HUDEP-2 (cell line): ENCODE data around the gene C14orf119.
"Not testable (repeated sequence)": the region's sequence is repeated elsewhere in the genome, so short reads cannot be mapped to it uniquely, and the experiment has no call there.

ENCODE experiments used
- DNase-seq, 76 experiments: peaks; one replicate each; lab custom pipeline; 2025; ENCODE audit not compliant: unreplicated experiment in 76 of 76; lab: John Stamatoyannopoulos, UW

Gene C14orf119

DNA sequence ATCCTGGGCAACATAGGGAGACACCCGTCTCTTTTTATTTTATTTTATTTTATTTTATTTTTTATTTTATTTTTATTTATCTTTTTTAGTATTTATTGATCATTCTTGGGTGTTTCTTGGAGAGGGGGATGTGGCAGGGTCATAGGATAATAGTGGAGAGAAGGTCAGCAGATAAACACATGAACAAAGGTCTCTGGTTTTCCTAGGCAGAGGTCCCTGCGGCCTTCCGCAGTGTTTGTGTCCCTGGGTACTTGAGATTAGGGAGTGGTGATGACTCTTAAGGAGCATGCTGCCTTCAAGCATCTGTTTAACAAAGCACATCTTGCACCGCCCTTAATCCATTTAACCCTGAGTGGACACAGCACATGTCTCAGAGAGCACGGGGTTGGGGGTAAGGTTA, 12.3 kb downstream of the C14orf119 start:
- not testable (repeated sequence) for DNase-seq

DNA sequence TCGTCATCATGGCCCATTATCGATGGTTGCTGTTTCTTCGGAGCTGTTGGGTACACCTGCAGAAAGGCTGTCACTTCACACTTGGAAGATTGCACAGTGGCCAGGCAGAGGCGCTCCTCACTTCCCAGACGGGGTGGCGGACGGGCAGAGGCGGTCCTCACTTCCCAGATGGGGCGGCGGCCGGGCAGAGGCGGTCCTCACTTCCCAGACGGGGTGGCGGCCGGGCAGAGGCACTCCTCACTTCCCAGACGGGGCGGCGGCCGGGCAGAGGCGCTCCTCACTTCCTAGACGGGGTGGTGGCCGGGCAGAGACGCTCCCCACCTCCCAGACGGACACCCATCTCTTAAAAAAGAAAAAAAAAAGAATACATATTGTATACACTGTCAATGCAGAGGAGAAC, 12.9 kb downstream of the C14orf119 start:
- not testable (repeated sequence) for DNase-seq

DNA sequence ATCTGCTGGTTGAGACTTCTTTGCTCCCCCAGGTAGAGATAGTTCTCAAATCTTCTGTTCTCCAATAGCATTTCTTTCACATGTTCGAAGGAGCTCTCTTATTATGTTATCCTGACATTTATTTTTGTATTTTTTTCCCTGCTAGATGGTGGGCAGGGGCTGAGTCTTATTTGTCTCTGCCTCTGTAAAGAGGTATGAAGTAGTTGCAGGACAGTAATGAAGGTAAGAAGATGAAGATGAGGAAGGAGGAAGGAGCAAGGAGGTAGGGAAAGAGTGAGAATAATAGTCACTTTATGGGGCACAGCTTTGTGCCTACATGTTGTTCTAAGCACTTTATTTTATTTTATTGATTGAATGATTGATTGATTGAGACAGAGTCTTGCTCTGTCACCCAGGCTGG, 14.5 kb downstream of the C14orf119 start:
- DNase-seq = no peak

GRCh38 chr14:23110579-23111365, 15.5 kb downstream of the C14orf119 start:
- DNase-seq = peak in 26 of 76 experiments; percentile 11 to 70 (median 29)

- peak in 75 of 76 experiments; percentile 28 to 99 (median 97) for DNase-seq
Observed at GRCh38 chr14:23112359-23113178, 17.3 kb downstream of the C14orf119 start.

- DNase-seq = no peak
Observed at GRCh38 chr14:23113431-23114119, 18.3 kb downstream of the C14orf119 start.

GRCh38 chr14:23114120-23114458, 18.8 kb downstream of the C14orf119 start:
- DNase-seq = peak in 2 of 76 experiments; percentile 24 to 27

DNA sequence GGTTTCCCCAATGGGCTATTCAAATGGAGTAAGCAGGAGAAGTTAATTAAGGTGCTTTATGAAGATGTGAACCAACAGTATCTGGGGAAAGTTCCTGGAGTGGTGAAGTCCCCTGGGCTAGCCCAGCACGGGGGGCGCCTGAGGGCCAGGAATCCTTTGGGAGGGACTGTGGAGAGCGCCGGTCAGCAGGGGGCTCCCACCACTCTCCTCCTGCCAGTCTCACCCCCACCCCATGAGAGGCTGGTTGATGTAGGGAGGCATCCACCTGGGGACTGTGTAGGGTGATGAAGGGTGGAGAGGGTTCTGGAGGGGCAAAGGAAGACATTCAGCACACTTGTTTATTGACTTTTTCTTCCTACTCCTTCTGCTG, 19.3 kb downstream of the C14orf119 start:
- DNase-seq = no peak

DNA sequence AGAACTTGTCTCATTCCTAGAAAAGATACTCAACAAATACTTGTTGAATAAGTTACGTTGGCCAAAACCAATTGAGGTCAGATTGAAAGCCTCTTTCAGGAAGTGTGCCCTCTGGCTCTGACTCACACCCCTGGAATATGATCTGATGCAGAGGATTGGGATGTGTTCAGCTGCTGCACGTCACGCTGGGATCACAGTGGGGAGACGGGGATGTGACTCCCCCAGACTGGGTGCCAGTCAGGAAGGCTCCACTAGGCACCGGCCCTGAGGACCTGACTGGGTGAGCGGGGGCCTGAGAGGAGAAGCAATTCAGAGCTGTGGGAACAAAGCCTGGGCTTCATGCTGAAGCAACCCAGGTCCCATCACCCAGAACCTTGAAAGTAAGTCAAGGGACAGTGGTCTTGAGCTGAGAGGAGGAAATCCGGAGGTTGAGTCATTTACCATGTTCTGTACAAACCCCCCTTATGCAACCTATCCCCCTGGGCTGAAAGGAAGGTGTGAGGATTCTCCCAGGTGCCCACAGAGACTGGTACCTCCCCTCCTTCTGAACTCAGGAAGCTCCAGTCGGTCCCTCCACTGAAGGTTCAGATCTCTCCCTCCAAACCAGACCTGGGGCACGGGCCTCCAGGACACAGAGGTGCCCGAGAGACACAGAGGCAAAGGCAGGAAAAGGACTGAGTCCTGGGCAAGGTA, 19.9 kb downstream of the C14orf119 start:
- no peak for DNase-seq

GRCh38 chr14:23115918-23116317, 20.6 kb downstream of the C14orf119 start:
- DNase-seq = peak in 3 of 76 experiments; percentile 14 to 41 (median 16)

DNA sequence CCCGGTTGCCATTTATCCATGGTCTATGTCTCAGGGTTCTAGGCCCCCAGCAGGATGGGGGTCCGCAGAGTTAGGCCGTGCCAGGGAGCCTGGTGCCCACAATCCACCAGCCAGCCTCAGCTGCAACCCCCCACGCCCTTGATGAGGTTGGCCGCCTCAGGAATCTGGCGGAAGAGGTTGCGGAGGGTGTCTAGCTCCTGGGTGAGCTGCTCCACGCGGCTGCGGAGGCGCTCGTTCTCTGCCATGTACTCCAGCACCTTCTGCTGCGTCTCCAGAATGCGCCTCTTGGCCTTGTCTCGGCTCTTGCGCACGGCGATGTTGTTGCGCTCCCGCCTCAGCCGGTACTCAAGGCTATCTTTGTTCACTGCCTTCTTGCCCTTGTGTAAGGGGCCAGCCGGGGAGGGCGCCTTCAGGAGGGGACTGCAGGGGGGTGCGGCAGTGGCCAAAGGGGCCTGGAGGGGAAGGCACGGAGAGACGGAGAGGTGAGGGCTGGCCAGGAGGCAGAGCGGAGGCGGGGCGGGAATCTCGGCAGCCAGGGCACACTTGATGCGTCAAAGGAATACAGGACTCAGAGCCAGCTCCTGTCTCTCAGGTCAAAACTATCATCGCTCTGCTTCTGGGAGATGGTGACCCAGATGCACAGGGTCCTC, 22.2 kb downstream of the C14orf119 start:
- DNase-seq = no peak

- DNase-seq = no peak
Observed at GRCh38 chr14:23118506-23119362, 23.4 kb downstream of the C14orf119 start, which contains the start of gene CEBPE. TSS of gene CEBPE (minus strand) at chr14:23119255. CDS start at chr14:23119091, 164 bp downstream.

DNA sequence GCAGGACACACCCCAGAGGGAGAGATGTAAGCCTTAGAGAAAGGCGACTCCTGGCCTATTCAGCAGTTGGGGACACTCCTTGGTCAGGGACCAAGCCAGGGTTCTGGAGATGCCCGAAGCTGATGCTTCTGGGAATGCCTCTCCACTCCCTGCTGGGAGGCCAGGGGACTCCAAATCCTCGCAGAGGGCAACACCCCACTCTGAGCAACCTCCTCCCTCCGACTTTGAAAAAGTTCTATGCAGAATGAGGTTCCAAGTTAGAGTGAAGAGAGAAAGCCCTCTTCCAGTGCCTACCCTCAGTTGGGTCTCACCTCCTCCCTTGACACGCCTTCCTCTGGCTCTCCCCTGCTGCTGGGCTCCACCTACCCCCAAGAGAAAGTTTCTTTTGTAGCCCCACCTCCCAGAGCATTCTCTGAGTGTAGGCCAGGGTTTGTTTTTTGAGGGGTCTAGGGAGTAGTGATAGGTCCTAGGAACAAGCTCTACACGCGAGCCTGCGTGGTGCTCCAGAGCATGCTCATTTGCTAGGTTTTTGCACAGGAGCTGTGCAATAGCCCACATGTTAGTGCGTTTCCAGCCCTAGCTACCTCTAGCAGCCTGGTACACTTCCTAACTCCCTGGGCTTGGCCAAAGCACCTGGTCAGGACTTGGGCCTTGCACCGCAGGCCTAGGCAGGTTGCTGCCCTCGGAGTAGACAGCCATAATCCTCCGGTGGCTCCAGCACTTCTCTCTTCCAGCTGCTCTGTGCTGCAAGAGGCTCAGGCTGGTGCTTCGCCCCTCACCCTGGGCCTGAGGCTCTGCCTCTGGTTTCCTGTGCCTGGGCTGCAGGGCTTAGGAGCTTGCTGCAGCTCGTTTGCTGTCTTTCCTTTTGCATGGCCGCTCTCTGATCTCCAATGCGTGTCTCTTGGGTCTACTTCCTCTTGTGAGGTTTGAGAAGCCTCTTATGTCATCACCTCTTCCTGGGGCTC, 24.3 kb downstream of the C14orf119 start:
- DNase-seq = peak in 5 of 76 experiments; percentile 10 to 47 (median 23)

DNA sequence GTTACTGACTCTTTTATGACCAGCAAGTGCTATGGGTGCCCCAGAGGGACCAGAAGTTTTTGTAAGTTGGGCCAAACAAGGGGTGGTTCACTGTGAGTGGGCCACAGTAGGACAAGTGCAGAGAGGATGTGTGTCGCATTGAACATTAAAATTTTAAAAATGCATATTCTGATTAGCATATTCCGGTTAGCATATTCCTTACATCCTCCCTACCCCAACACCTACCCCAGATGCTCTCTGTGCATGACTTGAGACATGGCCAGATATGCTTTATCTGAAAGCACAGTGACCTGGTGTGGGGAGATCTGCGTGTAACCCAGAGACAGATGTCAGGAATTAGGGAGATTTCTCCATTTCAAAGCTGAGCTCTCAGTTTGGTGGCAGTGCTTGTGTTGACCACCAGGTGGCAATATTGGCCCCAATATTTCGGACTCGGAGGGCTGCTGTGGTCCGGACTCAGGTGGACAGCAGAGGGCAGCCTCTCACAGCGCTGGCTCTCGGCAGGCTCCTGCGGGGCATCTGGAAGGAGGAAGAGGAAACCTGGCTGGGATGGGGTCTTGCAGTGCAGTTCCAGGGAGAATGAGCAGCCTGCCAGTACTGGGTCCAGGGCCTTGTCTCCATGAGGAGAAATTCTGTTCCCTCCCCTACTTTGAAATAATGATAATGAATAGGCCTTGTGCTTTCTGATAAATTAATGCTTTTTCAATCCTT, 25.4 kb downstream of the C14orf119 start:
- peak in 73 of 76 experiments; percentile 20 to 93 (median 76) for DNase-seq

DNA sequence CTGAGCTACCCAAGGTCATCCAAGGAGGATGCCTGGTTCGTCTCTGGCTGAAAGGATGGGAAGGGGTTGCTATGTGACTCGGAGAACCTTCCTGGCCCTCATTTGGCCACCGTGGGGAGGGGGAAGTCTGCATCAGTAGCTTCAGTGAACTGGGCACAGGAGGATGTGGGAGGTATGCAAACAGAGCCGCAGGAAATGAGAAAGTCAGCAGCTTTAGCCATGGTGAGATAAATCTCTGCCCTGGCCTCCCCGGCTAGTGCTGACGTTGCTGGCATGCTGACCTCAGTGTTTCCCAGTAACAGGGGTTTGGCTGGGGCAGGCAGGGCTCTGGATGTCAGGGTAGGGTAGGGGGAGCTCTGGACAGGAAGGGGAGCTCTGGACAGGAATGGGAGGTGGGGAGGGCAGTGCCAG, 26.1 kb downstream of the C14orf119 start:
- no peak for DNase-seq

- no peak for DNase-seq
Observed at GRCh38 chr14:23122086-23122485, 26.8 kb downstream of the C14orf119 start.

DNA sequence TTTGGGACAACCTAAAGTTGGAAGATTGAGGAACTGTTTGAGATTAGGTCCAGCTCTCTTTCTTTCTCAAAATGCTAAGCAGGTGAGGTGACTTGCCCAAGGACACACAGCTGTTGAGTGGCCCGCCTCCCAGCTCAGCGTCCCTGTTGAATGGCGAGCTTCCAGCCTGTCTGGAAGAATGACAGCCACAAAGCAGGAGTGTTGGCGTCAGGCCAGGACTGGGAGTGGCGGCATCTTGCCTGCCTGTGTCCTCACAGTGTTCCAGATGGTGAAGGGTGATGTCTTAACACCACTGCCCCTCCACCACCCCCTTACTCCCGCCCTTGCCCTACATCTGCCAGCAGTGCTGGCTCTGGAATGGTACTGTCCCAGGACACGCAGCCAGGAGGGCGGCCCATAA, 28.1 kb downstream of the C14orf119 start:
- DNase-seq = peak in 71 of 76 experiments; percentile 19 to 87 (median 68)
